Activated CD4-positive, alpha-beta T cell treated with anti-CD3 and anti-CD28 coated beads, Interleukin-2, amount 10 ng/mL, durations not matched to agents 24 days and 14 days (primary cell): ENCODE measurements around the gene DYNLT2. TPM values are rescaled to one million over a fixed set of nuclear protein-coding genes. Genes with fewer than 3 reads are reported as not detected.

Experiments used
- DNase-seq: peaks from one replicate; pipeline ENCODE4 v3.0.0; 2022
- H3K27ac Mint-ChIP-seq: one replicate; pipeline ENCODE4 v1.8.0; 2022; ENCODE audit warnings: mild to moderate bottlenecking, mixed read lengths
- H3K27me3 Mint-ChIP-seq: one replicate; pipeline ENCODE4 v1.8.0; 2022; ENCODE audit warnings: mixed read lengths
- H3K36me3 Mint-ChIP-seq: one replicate; pipeline ENCODE4 v1.8.0; 2022; ENCODE audit warnings: low read depth, mild to moderate bottlenecking, mixed read lengths
- H3K4me1 Mint-ChIP-seq: one replicate; pipeline ENCODE4 v1.8.0; 2021; ENCODE audit warnings: mixed read lengths
- H3K4me3 Mint-ChIP-seq: one replicate; pipeline ENCODE4 v1.8.0; 2022; ENCODE audit warnings: mild to moderate bottlenecking, moderate library complexity, mixed read lengths
- H3K9me3 Mint-ChIP-seq: one replicate; pipeline ENCODE4 v1.8.0; 2021; ENCODE audit warnings: mixed read lengths
- intact Hi-C: fragments of 100-400 bp; cut with micrococcal nuclease; formaldehyde crosslinking; loops from one replicate; pipeline ENCODE4 v1.15.1; 2023
- total RNA-seq: library from RNA; stranded (reverse); gene quantifications from 2 replicates; pipeline ENCODE4 v1.2.3, GENCODE V29; 2022

Gene DYNLT2
- total RNA-seq, 1 donor from 2014 or later = 2.1 TPM

DNA sequence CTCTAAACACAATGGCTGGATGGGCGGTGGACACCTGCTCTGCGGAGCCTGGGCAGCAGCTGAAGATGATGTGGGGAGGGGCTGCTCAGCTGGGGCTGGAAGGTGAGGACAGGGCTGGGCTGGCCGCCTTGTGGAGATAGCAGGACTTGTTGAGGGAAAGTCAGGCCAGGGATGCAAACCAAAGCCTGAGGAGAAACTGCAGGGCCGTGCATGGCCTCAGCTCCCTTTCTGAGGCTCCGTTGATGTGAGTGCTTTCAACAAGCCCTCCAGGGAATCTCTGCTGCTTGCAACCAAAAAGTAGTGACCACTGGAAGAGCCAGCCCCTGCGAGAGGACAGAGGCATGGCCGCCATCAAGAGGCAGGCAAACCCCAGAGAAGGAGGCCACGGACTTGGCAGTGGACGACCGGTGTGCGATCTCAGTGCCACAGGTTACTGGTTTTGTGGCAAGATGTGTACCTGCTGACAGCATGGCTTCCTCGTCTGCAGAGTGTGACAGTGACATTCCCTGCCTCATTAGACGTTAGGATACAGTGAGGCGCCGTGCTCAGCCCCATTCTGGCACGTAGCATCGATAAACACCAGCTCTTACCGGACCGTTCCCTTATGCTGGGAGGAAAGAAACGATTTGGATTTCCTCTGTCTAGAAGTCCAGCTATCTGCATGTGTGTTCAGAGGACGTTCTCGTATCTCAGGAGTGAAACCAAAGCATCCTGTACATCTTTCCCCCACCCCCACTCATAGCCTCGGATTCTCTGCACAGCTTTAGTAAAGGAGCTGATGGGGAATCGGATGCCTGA is 38.0 kb upstream of the DYNLT2 start:
- Mint-ChIP-seq H3K4me1 (peaks cover 15% of the 10 kb centered on the region), H3K4me3 (peak overlapping the region; percentile 88), H3K27ac (peak overlapping the region; percentile 39), H3K27me3 (peaks cover 28% of the 10 kb centered on the region), H3K9me3 (no peaks in the 10 kb centered on the region), H3K36me3 (no peaks in the 10 kb centered on the region)
- no peak for DNase-seq
- intact Hi-C loops = no loop called here

DNA sequence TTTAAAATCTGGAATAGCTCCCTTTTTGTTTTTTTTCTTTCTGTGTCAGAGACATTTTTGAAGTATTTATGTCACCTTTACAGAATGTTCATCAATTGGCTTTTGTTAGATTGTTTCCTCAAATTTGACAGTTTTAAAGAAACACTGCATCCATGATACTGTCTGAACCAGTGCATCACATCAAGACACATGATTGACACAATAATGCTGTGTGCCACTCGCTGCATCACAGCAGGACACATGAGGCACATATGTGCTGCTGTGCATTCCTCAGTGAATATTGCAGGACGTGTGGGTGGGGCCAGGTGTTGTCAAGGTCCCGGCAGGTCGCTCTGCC is 37.4 kb upstream of the DYNLT2 start:
- Mint-ChIP-seq H3K4me3 (peak overlapping the region; percentile 39), H3K9me3 (no peaks in the 10 kb centered on the region), H3K27ac (no peak overlapping the region), H3K36me3 (peaks cover 4% of the 10 kb centered on the region), H3K27me3 (peaks cover 28% of the 10 kb centered on the region), H3K4me1 (peaks cover 15% of the 10 kb centered on the region)
- no peak for DNase-seq
- intact Hi-C loops = no loop called here

DNA sequence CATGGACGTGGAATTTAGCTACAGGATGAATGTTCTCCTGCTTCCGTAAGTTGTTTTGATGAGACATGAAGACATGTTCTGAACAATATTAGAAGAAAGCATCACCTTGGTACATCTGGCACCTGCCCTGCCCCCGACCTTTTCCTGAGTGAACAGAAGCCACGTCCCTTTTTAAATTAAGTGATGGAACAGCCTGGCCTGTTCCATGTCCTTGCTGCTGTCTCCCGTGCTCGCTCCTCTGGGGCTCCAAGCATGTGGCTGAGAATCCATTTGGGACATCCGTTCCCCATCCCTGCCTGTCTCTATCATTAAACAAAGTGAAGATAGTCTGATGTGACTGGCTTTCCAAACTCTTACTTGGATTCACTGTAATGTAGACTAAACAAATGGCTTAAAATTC is 36.4 kb upstream of the DYNLT2 start:
- no peak overlapping the region for H3K4me3 Mint-ChIP-seq
- DNase-seq = no peak
- intact Hi-C loops = no loop called here
- peaks cover 15% of the 10 kb centered on the region for H3K4me1 Mint-ChIP-seq
- H3K27ac Mint-ChIP-seq = no peak overlapping the region
- H3K27me3 Mint-ChIP-seq = peaks cover 23% of the 10 kb centered on the region
- peaks cover 9% of the 10 kb centered on the region for H3K36me3 Mint-ChIP-seq
- H3K9me3 Mint-ChIP-seq = no peaks in the 10 kb centered on the region

DNA sequence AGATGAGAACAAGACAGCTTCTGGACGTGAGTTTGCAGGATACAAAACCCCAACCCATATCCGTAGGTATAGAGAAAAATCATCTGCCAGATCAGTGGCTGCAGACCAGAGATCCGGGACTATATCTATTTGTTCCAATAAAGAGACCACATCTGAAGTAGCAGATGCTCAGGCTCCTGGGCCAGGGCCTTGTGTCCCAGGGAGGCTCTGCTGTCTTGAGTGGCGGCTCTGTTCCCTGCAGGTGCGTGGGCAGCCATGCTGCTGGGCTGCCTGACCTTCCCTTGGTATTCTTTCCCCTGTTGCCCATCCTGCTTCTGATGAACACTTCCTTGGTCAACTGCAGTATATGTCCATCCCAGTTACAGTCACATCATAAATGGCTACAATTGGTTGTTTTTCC is 35.0 kb upstream of the DYNLT2 start:
- no peak overlapping the region for H3K4me3 Mint-ChIP-seq
- intact Hi-C loops = no loop called here
- H3K4me1 Mint-ChIP-seq = peaks cover 15% of the 10 kb centered on the region
- peaks cover 11% of the 10 kb centered on the region for H3K27me3 Mint-ChIP-seq
- H3K27ac Mint-ChIP-seq = no peak overlapping the region
- peaks cover 14% of the 10 kb centered on the region for H3K36me3 Mint-ChIP-seq
- no peak for DNase-seq
- no peaks in the 10 kb centered on the region for H3K9me3 Mint-ChIP-seq

DNA sequence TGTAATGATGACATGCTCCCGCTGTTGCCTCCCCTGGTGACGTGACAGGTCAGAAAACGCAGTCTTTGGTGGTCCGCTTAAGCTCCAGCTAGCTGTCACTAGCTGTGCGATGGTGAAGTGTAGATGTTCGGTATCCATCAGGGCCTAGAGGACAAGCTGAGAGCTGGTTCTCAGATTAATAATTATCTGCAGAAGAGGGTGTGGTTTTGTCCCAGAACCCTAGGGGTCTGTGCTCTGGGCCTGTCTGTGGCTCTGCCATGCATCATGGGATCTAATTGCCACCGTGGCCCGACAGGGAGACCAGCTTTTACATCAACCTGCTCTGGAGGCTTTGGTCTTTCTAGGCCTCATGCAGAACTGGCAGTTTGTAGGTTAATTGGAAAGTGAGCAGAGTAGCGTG is 34.2 kb upstream of the DYNLT2 start:
- no peak overlapping the region for H3K4me3 Mint-ChIP-seq
- H3K36me3 Mint-ChIP-seq = peaks cover 18% of the 10 kb centered on the region
- intact Hi-C loops = no loop called here
- peaks cover 11% of the 10 kb centered on the region for H3K4me1 Mint-ChIP-seq
- H3K27ac Mint-ChIP-seq = no peak overlapping the region
- H3K27me3 Mint-ChIP-seq = peaks cover 5% of the 10 kb centered on the region
- H3K9me3 Mint-ChIP-seq = no peaks in the 10 kb centered on the region
- no peak for DNase-seq

DNA sequence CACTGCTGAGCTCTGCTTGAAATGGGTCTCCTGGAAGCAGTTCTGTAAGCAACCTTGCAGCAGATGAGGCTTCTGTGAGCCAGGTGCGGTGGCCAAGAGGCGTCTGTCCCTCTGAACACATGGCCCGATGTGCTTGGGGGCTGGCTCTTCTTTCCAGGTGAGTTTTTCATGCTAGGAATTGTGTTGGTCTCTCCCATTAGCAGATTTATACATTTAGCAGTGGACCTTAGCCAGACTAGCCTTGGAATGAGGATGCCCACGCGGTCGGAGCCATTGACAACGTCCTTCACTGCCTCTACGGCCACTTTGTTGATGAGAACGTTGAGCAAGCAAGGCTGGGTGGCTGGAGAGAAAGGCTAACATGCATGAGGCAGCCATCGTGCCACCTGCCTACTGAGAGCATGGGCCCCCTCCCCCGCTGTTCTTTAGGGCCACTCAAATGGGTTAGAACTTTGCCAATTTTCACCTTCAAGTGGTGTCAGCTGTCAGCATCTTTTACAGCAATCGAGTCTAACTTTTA is 33.5 kb upstream of the DYNLT2 start:
- H3K27me3 Mint-ChIP-seq = peaks cover 3% of the 10 kb centered on the region
- no peak overlapping the region for H3K27ac Mint-ChIP-seq
- intact Hi-C loops = no loop called here
- H3K9me3 Mint-ChIP-seq = no peaks in the 10 kb centered on the region
- no peak overlapping the region for H3K4me3 Mint-ChIP-seq
- H3K4me1 Mint-ChIP-seq = peaks cover 5% of the 10 kb centered on the region
- no peak for DNase-seq
- H3K36me3 Mint-ChIP-seq = peaks cover 21% of the 10 kb centered on the region

DNA sequence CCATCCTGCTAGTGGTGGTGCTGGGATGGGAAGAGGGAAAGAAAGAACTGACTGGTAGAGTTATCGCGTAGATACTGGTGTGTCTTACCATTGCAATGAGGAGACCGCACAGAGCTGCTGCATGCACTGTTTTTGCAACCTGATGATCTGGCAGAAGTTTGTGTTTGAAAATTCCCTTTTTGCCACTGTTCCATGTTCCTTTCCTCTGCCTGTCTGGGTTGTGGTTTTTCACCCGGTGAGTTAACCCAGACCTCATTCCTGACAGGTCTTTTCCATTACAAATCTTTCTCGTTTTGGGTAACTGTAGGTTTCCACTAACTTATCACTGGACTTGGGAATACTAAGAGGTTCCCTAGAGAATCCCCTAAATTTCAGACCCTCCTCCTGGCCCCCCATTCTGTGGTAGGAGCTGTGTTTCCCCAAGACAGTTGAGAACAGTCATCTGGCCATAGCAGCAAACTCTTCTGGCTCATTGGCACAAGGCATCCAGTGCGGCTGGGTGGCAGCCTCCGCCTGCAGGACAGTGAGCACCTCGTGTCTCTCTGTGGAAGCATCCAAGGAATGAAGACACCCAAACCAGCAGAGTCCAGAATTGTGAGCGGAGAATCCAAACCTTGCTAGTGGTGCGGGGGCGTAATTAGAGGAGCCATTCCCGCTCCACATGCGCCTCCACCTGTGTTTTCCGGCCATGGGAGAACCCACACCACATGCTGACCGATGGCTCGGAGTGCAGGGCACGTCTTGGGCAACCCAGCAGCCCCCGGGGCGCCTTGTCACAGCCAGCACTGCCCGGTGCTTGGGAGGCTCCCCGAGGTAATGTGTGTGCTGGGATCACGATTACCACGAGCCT is 32.8 kb upstream of the DYNLT2 start:
- H3K9me3 Mint-ChIP-seq = no peaks in the 10 kb centered on the region
- H3K4me1 Mint-ChIP-seq = peaks cover 2% of the 10 kb centered on the region
- DNase-seq = no peak
- H3K4me3 Mint-ChIP-seq = no peak overlapping the region
- H3K27ac Mint-ChIP-seq = no peak overlapping the region
- peaks cover 3% of the 10 kb centered on the region for H3K27me3 Mint-ChIP-seq
- intact Hi-C loops = no loop called here
- peaks cover 22% of the 10 kb centered on the region for H3K36me3 Mint-ChIP-seq

DNA sequence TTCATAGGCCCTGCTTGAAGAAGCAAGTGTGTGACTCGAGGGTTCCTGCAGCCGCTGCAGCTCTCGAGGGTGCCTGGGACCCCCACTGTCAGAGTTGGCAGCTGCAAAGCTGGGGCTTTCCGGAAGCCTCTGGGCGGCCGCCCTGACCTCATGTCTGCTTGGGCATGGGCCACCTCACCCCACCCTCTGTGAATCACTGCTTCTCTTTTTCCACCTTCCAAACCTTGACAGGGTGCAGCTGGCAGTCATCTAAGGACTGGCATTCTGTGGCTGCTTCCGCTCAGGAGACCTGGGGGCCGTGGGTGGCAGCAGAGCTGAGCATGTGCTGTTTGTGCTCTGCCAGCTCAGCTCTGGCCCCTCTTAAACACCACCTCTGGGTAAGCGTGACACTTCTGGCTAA is 32.0 kb upstream of the DYNLT2 start:
- intact Hi-C loops = no loop called here
- Mint-ChIP-seq H3K4me1 (no peaks in the 10 kb centered on the region), H3K4me3 (no peak overlapping the region), H3K36me3 (peaks cover 24% of the 10 kb centered on the region), H3K27ac (no peak overlapping the region), H3K27me3 (no peaks in the 10 kb centered on the region), H3K9me3 (no peaks in the 10 kb centered on the region)
- no peak for DNase-seq

DNA sequence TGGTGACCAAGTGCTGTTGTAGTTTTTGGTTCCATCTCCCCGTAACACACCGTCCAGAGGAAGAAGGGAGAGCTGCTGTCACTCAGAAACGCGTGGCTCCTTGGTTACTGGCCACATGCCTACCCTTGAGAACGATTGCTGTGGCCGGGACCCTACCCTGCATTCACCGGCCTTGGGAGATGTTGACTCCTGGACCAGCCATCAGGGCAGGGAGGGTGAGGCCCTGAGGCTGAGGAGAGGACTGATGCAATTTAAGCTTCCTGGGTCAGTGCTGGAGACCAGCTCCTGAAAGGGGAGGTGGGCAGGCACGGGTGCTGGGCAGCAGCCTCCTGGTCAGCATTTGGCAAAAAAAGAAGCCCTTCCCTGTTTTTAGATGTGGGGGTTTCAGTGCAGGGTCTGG is 31.6 kb upstream of the DYNLT2 start:
- Mint-ChIP-seq H3K4me3 (no peak overlapping the region), H3K27ac (no peak overlapping the region), H3K36me3 (peaks cover 24% of the 10 kb centered on the region), H3K9me3 (no peaks in the 10 kb centered on the region), H3K27me3 (no peaks in the 10 kb centered on the region), H3K4me1 (no peaks in the 10 kb centered on the region)
- intact Hi-C loops = no loop called here
- DNase-seq = no peak

DNA sequence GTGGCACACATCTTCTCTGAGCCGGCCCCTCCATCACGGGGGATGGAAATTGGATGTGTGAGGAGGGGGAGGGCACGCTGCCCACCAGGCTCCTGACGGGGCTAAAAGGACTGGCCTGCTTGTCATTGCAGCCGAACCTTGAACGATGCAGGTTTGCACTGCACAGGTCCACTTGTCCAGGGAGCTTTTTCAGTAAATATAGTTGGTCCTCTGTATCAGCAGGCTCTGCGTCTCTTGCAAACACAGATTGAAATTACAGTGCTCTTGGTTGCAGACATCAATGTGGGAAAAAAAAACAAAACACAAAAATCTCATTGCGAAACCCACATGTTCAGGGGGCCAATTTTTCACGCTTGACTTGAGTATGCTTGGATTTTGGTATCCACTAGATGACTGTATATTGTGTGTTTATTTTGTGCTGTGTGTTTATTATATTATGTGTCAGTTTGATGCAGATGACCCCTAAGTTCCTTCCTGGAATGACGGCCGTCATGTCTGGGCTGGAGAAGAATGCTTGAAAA is 29.3 kb upstream of the DYNLT2 start:
- DNase-seq = no peak
- peaks cover 31% of the 10 kb centered on the region for H3K36me3 Mint-ChIP-seq
- no peaks in the 10 kb centered on the region for H3K9me3 Mint-ChIP-seq
- H3K4me1 Mint-ChIP-seq = no peaks in the 10 kb centered on the region
- no peak overlapping the region for H3K4me3 Mint-ChIP-seq
- intact Hi-C loops = no loop called here
- no peak overlapping the region for H3K27ac Mint-ChIP-seq
- H3K27me3 Mint-ChIP-seq = no peaks in the 10 kb centered on the region

DNA sequence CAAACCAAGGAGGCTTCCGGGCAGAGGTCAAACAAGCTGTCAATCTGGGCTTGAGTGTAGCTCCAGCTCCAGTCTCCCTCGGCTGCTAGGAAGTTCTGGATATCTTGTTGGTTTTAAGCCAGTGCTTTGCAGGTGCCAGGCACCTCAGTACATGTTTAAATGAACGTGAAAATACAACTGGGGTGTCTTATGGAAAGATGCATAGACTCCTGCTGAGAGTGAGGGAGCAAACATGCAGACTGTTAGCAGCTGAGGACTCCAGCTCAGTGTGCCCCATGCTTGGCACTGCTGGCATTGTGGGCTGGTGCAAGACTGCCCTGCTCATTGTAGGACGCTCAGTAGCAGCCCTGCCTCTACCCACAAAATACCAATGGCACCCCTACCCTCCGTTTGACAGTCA is 28.5 kb upstream of the DYNLT2 start:
- DNase-seq = no peak
- no peaks in the 10 kb centered on the region for H3K27me3 Mint-ChIP-seq
- intact Hi-C loops = no loop called here
- H3K4me3 Mint-ChIP-seq = no peak overlapping the region
- no peak overlapping the region for H3K27ac Mint-ChIP-seq
- H3K9me3 Mint-ChIP-seq = no peaks in the 10 kb centered on the region
- H3K4me1 Mint-ChIP-seq = no peaks in the 10 kb centered on the region
- peaks cover 35% of the 10 kb centered on the region for H3K36me3 Mint-ChIP-seq

DNA sequence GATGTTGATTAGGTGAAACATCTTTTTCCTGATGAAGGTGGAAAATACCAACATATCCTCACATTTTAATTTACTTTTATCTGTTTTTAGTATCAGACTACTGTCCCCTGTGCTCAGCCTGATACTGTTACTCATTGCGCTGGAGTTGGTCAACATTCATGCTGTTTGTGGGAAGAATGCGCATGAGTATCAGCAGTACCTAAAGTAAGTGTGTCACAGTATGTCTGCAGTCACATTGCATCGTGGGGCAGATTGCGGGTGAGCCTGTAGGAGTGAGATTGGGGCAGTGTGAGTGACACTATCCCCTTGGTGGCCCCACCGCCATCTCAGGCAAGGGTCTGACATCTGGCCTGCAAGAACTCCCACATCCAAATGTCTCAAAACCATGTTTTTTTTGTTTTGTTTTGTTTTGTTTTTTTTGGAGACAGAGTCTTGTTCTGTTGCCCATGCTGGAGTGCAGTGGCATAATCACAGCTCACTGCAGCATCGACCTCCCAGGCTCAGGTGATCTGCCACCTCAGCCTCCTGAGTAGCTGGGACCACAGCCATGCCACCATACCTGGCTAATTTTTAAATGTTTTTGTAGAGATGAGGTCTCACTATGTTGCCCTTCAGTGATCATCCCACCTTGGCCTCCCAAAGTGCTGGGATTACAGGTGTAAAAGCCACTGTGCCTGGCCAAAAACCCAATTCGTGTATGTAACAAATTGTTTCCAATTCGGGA is 27.9 kb upstream of the DYNLT2 start:
- no peak for DNase-seq
- no peaks in the 10 kb centered on the region for H3K27me3 Mint-ChIP-seq
- H3K4me3 Mint-ChIP-seq = no peak overlapping the region
- peaks cover 35% of the 10 kb centered on the region for H3K36me3 Mint-ChIP-seq
- H3K4me1 Mint-ChIP-seq = no peaks in the 10 kb centered on the region
- no peak overlapping the region for H3K27ac Mint-ChIP-seq
- no peaks in the 10 kb centered on the region for H3K9me3 Mint-ChIP-seq
- intact Hi-C loops = no loop called here

DNA sequence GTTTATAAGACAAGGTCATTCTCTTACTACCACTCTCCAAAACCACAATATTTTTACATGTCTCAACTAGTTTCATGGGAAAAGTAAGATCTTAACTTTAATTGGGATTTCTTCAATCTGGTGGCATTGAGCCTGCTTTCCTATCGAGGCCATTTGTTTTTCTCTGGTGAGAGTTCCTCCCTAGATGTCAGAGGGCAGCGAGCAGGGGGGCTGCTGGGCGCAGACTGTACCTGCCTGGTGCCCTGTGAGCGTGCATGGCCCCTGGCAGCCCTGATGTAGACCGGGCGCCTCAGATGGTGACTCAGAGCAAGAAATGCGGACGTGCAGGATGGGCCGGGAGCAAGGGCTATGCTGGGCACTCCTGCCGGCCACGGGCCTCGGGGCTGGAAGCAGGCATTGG is 27.3 kb upstream of the DYNLT2 start:
- Mint-ChIP-seq H3K4me3 (no peak overlapping the region), H3K9me3 (no peaks in the 10 kb centered on the region), H3K27me3 (no peaks in the 10 kb centered on the region), H3K27ac (no peak overlapping the region), H3K36me3 (peaks cover 32% of the 10 kb centered on the region), H3K4me1 (no peaks in the 10 kb centered on the region)
- no peak for DNase-seq
- intact Hi-C loops = no loop called here

DNA sequence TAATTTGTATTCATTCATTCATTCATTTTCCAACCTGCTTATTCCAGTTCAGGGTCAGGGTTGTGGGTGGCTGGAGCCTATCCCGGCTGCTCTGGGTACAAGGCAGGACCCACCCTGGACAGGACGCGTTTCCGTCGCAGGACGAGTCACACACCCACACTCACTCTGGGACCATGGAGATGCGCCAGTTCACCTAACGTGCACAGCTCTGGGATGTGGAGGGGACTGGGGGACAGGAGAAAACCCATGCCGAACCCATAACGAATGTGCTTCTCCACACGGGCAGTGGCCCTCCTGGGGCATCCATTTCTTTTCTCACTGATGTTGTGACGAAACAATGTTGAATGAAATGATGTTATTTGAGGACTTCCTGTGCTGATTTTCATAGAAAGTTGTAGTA is 26.5 kb upstream of the DYNLT2 start:
- Mint-ChIP-seq H3K4me1 (no peaks in the 10 kb centered on the region), H3K27ac (no peak overlapping the region), H3K27me3 (no peaks in the 10 kb centered on the region)

More for the DNA sequence above, 26.5 kb upstream of the DYNLT2 start:
- DNase-seq = no peak
- intact Hi-C loops = no loop called here
- Mint-ChIP-seq H3K36me3 (peaks cover 30% of the 10 kb centered on the region), H3K9me3 (no peaks in the 10 kb centered on the region), H3K4me3 (no peak overlapping the region)
